Transverse colon (tissue), 4 donors: ENCODE results near the gene EWSR1.

Experiments used
- CTCF ChIP-seq, 5 experiments: fragments of 200-600 bp in 3 of 5; fragments of 450-650 bp in 2 of 5; sonication (generic) in 3 of 5; IDR thresholded peaks; 1 replicate in 2 of 5; 2 replicates in 3 of 5; pipeline ENCODE4 v1.5.1; 2016 to 2017; ENCODE audit warnings: antibody characterized with exemption in 5 of 5, inconsistent platforms in 3 of 5, mild to moderate bottlenecking in 2 of 5, moderate library complexity in 1 of 5
- EP300 ChIP-seq: sonication (generic); formaldehyde crosslinking; IDR thresholded peaks from one replicate; pipeline ENCODE4 v1.6.1; 2017; ENCODE audit warnings: antibody characterized with exemption, low read depth
- POLR2A ChIP-seq: fragments of 450-650 bp; IDR thresholded peaks from one replicate; pipeline ENCODE4 v1.6.1; 2016; ENCODE audit warnings: antibody characterized with exemption, mild to moderate bottlenecking, moderate library complexity
- POLR2AphosphoS5 ChIP-seq, 3 donors: sonication (generic); formaldehyde crosslinking; IDR thresholded peaks; one replicate each; pipeline ENCODE4 v1.6.1; 2016; ENCODE audit warnings: antibody characterized with exemption in 3 of 3

GRCh38 chr22:29313126-29313575 lies 45.1 kb downstream of the EWSR1 start:
- TF ChIP-seq POLR2A, result no peak
- peak; percentile 65 to 88 (median 79) for TF ChIP-seq CTCF (IDR thresholded peaks at IDR 0.05)
- TF ChIP-seq POLR2AphosphoS5 (IDR thresholded peaks at IDR 0.05), result peak in 1 of 3 donors; percentile 45
- TF ChIP-seq EP300, result no peak
